ENCODE results near the gene AMZ1. TPM values are rescaled to one million over a fixed set of nuclear protein-coding genes. Genes with fewer than 3 reads are reported as not detected.

The AMZ1 gene
- total RNA-seq, 1 donor from 2014 or later: not detected

DNA sequence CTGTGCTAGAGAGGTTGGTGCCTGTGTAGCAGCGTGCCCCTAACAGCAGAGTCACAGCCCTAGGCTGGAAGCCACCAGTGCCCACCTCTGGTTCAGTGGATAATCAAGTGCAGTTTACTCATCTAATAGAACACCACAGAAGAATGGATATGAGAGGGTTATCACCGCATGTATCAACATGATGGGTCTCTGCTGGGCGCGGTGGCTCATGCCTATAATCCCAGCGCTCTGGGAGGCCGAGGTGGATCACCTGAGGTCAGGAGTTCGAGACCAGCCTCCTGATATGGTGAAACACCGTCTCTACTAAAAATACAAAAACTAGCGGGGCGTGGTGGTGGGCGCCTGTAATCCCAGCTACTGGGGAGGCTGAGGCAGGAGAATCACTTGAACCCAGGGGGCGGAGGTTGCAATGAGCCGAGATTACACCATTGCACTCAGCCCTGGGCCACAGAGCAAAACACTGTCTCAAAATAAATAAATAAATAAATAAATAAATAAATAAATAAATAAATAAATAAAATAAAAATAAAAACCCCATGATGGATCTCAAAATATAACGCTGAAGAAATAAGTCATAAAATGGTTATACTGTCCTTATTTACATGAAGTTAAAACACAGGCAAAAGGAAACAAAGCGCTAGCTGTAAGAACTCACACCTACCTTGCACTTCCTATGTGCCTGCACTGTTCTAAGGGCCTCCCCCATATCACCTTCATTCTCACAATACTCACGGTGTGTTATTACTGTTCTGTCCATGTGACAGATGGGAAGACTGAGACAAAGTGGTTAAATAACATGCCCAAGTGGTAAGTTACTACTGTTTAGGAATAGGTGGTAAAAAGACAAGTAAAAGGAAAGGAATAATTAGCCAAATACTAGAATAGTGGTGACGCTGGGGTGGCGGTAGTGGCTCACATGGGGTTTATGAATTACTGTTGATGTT is 70.9 kb downstream of the AMZ1 start:
- Histone ChIP-seq H3K36me3 (no peaks in the 10 kb centered on the region), H3K4me3 (peak overlapping the region in 1 of 2 donors; percentile 3), H3K27me3 (no peaks in the 10 kb centered on the region), H3K27ac (peak overlapping the region; percentile 79 to 80), H3K4me1 (peaks cover 29 to 40% of the 10 kb centered on the region in 2 donors), H3K9me3 (no peaks in the 10 kb centered on the region)
- DNase-seq (ENCODE audit: low spot score in 2 of 2): no peak
- intact Hi-C loops (cut with DNase I): loop anchor here (5.0 kb wide), 3 partner anchors 53 to 127 kb away; partner anchors contain the start of gene TTYH3
- TF ChIP-seq, protein P1, sequence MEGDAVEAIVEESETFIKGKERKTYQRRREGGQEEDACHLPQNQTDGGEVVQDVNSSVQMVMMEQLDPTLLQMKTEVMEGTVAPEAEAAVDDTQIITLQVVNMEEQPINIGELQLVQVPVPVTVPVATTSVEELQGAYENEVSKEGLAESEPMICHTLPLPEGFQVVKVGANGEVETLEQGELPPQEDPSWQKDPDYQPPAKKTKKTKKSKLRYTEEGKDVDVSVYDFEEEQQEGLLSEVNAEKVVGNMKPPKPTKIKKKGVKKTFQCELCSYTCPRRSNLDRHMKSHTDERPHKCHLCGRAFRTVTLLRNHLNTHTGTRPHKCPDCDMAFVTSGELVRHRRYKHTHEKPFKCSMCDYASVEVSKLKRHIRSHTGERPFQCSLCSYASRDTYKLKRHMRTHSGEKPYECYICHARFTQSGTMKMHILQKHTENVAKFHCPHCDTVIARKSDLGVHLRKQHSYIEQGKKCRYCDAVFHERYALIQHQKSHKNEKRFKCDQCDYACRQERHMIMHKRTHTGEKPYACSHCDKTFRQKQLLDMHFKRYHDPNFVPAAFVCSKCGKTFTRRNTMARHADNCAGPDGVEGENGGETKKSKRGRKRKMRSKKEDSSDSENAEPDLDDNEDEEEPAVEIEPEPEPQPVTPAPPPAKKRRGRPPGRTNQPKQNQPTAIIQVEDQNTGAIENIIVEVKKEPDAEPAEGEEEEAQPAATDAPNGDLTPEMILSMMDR (IDR thresholded peaks at IDR 0.05): no peak

DNA sequence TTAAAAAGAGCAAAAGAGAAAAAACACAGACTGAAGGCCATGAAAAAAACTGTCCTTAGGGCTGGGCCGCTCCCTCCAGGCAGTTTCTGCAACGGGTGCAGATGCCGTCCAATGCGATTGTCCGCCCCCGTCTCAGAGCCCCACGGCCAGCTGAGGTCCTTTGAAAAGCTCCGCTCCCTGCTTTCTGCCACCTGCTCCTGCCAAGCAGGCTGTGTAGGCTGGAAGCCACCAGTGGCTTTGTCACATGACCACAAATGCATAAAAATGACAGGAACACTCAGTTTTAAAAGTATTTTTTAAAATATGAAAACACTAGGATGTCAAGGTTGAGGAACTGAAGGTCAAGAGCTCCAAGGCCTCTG is 71.7 kb downstream of the AMZ1 start:
- TF ChIP-seq, protein P1 (IDR thresholded peaks at IDR 0.05): no peak
- peak overlapping the region; percentile 78 to 79 for H3K27ac ChIP-seq
- intact Hi-C loops (cut with DNase I): loop anchor here (2.0 to 5.0 kb wide), 4 partner anchors 35 to 127 kb away; partner anchors contain the start of gene TTYH3

DNA sequence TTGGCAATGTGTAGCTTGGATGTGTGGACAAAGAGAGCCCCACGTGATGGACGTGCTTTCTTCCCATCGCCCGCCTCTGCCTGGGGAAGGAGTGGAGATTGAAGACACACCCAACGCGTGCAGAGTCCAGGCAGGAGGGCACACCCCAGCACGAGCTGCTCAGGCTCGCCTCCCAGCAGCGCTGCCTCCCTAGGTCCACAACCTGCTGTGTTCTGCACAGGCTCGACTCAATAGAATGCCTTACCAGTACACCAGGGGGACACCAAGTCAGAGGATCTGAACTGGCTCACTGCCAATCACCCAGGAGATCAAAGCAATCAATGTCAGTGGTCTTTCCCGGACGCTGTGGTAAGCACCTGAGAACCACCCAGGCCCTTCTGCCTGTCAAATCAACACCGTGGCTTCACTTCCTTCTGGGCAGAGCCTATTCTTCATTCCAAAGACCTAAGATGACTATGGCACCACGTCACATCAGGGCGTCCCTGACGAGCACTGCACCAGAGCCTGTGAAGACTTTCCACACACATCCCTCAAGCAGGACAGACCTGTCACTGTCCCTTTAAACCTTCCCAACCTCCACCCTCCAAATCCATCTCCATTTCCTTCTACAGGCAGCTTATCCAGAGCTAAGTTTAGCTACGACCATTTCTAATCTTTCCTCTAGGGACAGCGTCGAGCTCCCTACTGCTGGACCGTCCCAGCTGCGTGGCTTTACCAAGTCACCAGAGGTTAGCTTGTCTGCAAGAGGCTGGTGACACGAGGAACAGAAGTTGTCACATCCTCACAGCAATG is 72.3 kb downstream of the AMZ1 start:
- peaks cover 29 to 40% of the 10 kb centered on the region in 2 donors for H3K4me1 ChIP-seq
- TF ChIP-seq, protein P1 (IDR thresholded peaks at IDR 0.05): peak in 2 of 3 experiments; percentile 51 to 54
- H3K4me3 ChIP-seq: peak overlapping the region; percentile 6 to 36
- H3K27ac ChIP-seq: peak overlapping the region; percentile 78 to 79
- H3K36me3 ChIP-seq: no peaks in the 10 kb centered on the region
- intact Hi-C loops (cut with DNase I): loop anchor here (2.0 kb wide), 1 partner anchor 35 kb away; no protein-coding TSS in a partner anchor
- H3K9me3 ChIP-seq: no peaks in the 10 kb centered on the region
- H3K27me3 ChIP-seq: no peaks in the 10 kb centered on the region
- DNase-seq (ENCODE audit: low spot score in 2 of 2): peak in 1 of 2 donors; percentile 76

More for the DNA sequence above, 71.7 kb downstream of the AMZ1 start:
- Histone ChIP-seq H3K27me3 (no peaks in the 10 kb centered on the region), H3K4me3 (peak overlapping the region; percentile 6 to 36), H3K4me1 (peaks cover 29 to 40% of the 10 kb centered on the region in 2 donors), H3K9me3 (no peaks in the 10 kb centered on the region), H3K36me3 (no peaks in the 10 kb centered on the region)
- no peak for DNase-seq (ENCODE audit: low spot score in 2 of 2)

DNA sequence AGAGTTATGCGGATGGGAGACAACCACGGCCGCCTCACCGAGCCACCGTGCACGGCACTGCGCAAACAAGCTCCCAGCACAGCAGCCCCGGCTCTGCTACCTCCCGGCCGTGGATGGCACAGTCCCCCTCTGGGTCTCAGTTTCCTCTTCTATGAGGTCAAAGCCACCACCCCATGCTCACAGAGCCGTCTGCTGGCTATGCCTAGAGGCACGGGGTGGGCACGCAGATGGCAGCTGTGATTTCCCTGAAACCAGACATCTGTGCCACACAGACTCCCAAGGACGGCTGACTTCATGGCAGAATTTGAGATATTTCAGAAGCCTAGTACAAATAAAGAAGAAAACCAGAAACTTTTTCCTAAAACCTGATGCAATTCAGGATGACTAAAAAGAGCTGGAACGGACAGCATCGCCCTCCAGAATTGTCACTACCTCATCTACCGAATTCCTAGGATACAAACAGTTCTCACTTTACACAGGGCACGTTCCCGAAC is 73.2 kb downstream of the AMZ1 start:
- DNase-seq (ENCODE audit: low spot score in 2 of 2): no peak
- H3K9me3 ChIP-seq: no peaks in the 10 kb centered on the region
- peak overlapping the region; percentile 78 to 79 for H3K27ac ChIP-seq
- intact Hi-C loops (cut with DNase I): loop anchor here (2.0 kb wide), 1 partner anchor 34 kb away; no protein-coding TSS in a partner anchor
- no peak overlapping the region for H3K4me3 ChIP-seq
- H3K27me3 ChIP-seq: no peaks in the 10 kb centered on the region
- TF ChIP-seq, protein P1 (IDR thresholded peaks at IDR 0.05): no peak
- peaks cover 29 to 40% of the 10 kb centered on the region in 2 donors for H3K4me1 ChIP-seq
- no peaks in the 10 kb centered on the region for H3K36me3 ChIP-seq

DNA sequence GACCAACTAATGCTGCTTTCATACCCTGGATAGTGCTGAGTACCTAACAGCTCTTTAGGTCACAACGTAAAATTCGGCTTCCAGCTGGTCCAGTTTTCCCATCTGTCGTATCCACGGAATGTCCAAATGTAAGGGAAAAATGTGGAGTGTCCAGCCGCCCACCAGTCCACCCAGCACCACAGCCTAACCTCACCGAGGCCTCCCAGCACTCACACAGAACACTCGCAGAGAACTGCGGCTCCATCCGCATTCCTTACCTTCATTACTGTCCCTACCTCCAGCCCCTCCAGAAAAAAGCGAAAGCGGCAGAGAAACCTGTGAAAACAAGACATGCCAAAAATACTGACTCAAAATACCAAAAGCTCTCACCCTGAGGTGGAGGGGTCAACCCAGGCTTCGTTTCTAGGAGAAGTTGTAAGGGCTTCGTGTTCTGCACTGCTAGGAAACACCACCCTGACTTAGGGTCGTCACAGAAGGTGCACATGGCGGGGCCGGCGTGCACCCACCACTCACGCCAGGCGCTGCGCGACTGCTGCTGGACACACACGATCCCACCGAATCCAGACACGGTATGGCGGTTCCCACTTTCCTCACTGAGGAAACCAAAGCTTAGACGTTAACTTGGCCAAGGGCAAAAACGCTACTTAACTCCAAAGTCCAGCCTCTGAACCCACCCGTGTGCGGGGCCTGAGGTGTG is 73.9 kb downstream of the AMZ1 start:
- H3K36me3 ChIP-seq: no peaks in the 10 kb centered on the region
- no peaks in the 10 kb centered on the region for H3K9me3 ChIP-seq
- H3K27me3 ChIP-seq: no peaks in the 10 kb centered on the region
- TF ChIP-seq, protein P1 (IDR thresholded peaks at IDR 0.05): no peak
- intact Hi-C loops (cut with DNase I): loop anchor here (2.0 kb wide), 1 partner anchor 33 kb away; no protein-coding TSS in a partner anchor
- H3K4me1 ChIP-seq: peaks cover 29 to 37% of the 10 kb centered on the region in 2 donors
- peak overlapping the region; percentile 64 to 74 for H3K27ac ChIP-seq
- no peak for DNase-seq (ENCODE audit: low spot score in 2 of 2)
- no peak overlapping the region for H3K4me3 ChIP-seq
